Ascending aorta (tissue), 2 donors: ENCODE results near the gene PCMTD2. TPM values are rescaled to one million over a fixed set of nuclear protein-coding genes. Genes with fewer than 3 reads are reported as not detected.
A peak's percentile ranks its signal among the peaks of the same experiment; 100 is the strongest.

ENCODE experiments used
- DNase-seq, 2 donors: peaks; one replicate each; pipeline ENCODE4 v3.0.0-alpha.2; 2019; ENCODE audit warnings: low spot score in 2 of 2
- H3K27ac ChIP-seq, 2 donors: fragments of 200-600 bp; sonication (generic); one replicate each; pipeline ENCODE4 v1.5.1; 2016 to 2017; ENCODE audit warnings: mild to moderate bottlenecking in 1 of 2
- H3K27me3 ChIP-seq: fragments of 200-600 bp; sonication (generic); one replicate; pipeline ENCODE4 v1.5.1; 2017
- H3K36me3 ChIP-seq, 2 donors: fragments of 200-600 bp; sonication (generic); one replicate each; pipeline ENCODE4 v1.5.1; 2016
- H3K4me1 ChIP-seq, 2 donors: fragments of 200-600 bp; sonication (generic); one replicate each; pipeline ENCODE4 v1.5.1; 2016 to 2017; ENCODE audit warnings: mild to moderate bottlenecking in 1 of 2
- H3K4me3 ChIP-seq, 2 donors: fragments of 200-600 bp; sonication (generic); one replicate each; pipeline ENCODE4 v1.5.1; 2016 to 2017; ENCODE audit warnings: mild to moderate bottlenecking in 1 of 2
- H3K9me3 ChIP-seq, 2 donors: fragments of 200-600 bp; sonication (generic); one replicate each; pipeline ENCODE4 v1.5.1; 2016
- intact Hi-C: fragments of 100-400 bp; cut with DNase I; formaldehyde crosslinking; loops from one replicate; pipeline ENCODE4 v1.15.1; 2023
- total RNA-seq: library from RNA; depleted of rRNA; stranded (reverse); fragments of >200 nt; gene quantifications from one replicate; pipeline ENCODE4 v1.1.0, GENCODE V29; 2016
- TF ChIP-seq, protein P1 (sequence below), 3 experiments: fragments of 200-600 bp in 2 of 3; fragments of 450-650 bp in 1 of 3; sonication (generic) in 2 of 3; IDR thresholded peaks; one replicate each; pipeline ENCODE4 v1.5.1; 2016 to 2019; ENCODE audit warnings: antibody characterized with exemption in 3 of 3, mild to moderate bottlenecking in 1 of 3, moderate library complexity in 1 of 3

Gene PCMTD2
- 30.3 TPM for total RNA-seq

DNA sequence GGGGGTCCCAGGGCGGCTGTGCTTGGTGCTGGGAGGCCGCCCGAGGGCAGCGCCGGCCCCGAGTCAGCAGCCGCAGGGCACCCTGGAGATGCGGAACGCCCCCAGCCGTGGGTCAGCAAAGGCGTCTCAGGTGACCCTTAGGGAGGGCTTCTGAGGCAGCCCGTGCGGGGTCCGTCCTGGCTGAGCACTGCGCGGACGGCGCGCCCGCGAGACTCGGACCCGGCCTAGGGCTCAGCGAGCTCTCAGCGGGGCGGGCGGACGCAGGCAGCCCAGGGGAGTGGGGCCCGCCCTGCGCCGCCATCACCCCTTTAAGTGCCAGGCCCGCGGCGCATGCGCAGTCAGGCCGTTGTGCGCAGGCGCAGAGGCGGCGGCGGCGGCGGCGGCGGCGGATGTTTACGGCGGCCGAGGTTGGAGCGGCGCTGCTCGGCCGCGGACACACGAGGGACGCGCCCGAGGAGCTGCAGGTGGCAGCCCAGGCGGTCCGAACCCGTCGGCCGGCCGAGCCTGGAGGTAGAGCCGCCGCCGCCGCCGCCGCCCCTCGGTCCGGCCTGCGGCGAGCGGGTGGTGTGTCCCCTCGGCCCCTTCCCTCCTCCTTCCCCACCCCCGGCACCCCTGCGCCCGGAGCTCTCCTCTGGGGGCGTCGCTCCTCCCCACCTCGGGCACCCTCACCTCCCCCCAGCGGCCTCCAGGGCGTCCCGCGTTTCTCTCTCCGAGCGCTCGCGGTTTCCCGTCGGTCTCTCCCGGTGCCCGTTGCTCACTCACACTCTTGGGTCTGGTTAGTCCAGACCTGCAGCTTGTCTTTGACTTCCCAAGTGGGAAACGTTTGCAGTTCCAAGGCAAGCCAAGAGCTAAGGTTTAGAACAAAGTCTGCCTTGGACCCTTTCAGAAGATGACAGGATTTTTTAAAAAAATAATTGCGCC is at the start of gene PCMTD2:
TSS of gene PCMTD2 (plus strand) at position 388 of the 921 bp plus-strand sequence. CDS start 4,218 bp downstream, outside the sequence.
- H3K4me1 ChIP-seq = peaks cover 4 to 13% of the 10 kb centered on the region in 2 donors
- H3K4me3 ChIP-seq = peak within 1 kb of the TSS; percentile 82 to 89
- H3K36me3 ChIP-seq = no peaks in the 10 kb centered on the region
- TF ChIP-seq, protein P1, sequence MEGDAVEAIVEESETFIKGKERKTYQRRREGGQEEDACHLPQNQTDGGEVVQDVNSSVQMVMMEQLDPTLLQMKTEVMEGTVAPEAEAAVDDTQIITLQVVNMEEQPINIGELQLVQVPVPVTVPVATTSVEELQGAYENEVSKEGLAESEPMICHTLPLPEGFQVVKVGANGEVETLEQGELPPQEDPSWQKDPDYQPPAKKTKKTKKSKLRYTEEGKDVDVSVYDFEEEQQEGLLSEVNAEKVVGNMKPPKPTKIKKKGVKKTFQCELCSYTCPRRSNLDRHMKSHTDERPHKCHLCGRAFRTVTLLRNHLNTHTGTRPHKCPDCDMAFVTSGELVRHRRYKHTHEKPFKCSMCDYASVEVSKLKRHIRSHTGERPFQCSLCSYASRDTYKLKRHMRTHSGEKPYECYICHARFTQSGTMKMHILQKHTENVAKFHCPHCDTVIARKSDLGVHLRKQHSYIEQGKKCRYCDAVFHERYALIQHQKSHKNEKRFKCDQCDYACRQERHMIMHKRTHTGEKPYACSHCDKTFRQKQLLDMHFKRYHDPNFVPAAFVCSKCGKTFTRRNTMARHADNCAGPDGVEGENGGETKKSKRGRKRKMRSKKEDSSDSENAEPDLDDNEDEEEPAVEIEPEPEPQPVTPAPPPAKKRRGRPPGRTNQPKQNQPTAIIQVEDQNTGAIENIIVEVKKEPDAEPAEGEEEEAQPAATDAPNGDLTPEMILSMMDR (IDR thresholded peaks at IDR 0.05) = no peak
- intact Hi-C loops = no loop called here
- DNase-seq = peak; percentile 44 to 89
- peak within 1 kb of the TSS; percentile 73 to 85 for H3K27ac ChIP-seq
- H3K9me3 ChIP-seq = no peaks in the 10 kb centered on the region
- no peaks in the 10 kb centered on the region for H3K27me3 ChIP-seq

DNA sequence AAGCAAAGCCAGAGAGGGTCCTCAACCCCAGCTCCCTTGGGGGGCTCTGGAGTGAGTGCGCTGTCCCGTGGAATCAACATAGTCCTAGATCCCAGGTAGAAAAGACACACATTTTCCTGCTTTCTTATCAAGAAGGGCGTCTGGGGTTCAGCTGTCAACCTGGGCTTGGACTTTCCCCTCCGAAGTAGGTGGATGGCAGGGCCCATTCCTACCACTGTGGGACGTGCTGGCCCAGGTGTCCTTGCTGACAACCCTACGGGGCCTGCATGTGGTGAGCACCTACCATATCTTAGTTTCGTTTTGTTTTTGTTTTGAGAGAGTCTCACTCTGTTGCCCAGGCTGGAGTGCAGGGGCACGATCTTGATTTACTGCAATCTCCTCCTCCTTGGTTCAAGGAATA is 48.9 kb upstream of the PCMTD2 start:
- Histone ChIP-seq H3K27ac (no peak overlapping the region), H3K4me1 (no peaks in the 10 kb centered on the region), H3K36me3 (no peaks in the 10 kb centered on the region), H3K4me3 (no peak overlapping the region), H3K9me3 (no peaks in the 10 kb centered on the region), H3K27me3 (no peaks in the 10 kb centered on the region)
- DNase-seq = no peak
- intact Hi-C loops = no loop called here
- TF ChIP-seq, protein P1 (IDR thresholded peaks at IDR 0.05) = no peak

- Histone ChIP-seq H3K27ac (no peak overlapping the region), H3K4me1 (peaks cover 0 to 1% of the 10 kb centered on the region in 2 donors), H3K27me3 (no peaks in the 10 kb centered on the region), H3K4me3 (no peak overlapping the region), H3K9me3 (no peaks in the 10 kb centered on the region), H3K36me3 (no peaks in the 10 kb centered on the region)
- no peak for DNase-seq
- intact Hi-C loops = no loop called here
- TF ChIP-seq, protein P1 (IDR thresholded peaks at IDR 0.05) = no peak
Observed at GRCh38 chr20:64207641-64208590, 47.6 kb upstream of the PCMTD2 start.

DNA sequence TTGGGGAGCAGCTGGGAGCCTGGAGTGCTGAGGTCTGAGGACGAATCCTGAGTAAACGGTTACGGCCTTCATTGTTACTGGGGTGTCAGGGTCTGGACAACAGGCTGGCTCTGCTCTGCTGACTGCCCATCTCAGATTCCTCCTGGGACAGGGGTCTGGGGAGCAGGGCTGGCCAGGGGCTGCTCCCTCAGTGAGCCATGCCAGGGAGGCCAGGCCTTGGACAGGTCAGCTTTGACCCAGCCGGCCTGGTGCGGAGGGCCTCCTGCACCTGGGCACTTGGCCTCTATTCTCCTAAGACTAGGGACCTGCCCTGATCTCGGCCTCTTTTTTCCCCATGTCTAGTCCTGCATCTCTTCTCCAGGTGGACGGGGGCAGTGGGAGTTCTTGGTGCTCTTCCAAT is 46.4 kb upstream of the PCMTD2 start:
- Histone ChIP-seq H3K36me3 (no peaks in the 10 kb centered on the region), H3K4me1 (peaks cover 0 to 2% of the 10 kb centered on the region in 2 donors), H3K9me3 (no peaks in the 10 kb centered on the region), H3K27me3 (no peaks in the 10 kb centered on the region), H3K27ac (no peak overlapping the region), H3K4me3 (no peak overlapping the region)
- intact Hi-C loops = no loop called here
- no peak for DNase-seq
- TF ChIP-seq, protein P1 (IDR thresholded peaks at IDR 0.05) = no peak

DNA sequence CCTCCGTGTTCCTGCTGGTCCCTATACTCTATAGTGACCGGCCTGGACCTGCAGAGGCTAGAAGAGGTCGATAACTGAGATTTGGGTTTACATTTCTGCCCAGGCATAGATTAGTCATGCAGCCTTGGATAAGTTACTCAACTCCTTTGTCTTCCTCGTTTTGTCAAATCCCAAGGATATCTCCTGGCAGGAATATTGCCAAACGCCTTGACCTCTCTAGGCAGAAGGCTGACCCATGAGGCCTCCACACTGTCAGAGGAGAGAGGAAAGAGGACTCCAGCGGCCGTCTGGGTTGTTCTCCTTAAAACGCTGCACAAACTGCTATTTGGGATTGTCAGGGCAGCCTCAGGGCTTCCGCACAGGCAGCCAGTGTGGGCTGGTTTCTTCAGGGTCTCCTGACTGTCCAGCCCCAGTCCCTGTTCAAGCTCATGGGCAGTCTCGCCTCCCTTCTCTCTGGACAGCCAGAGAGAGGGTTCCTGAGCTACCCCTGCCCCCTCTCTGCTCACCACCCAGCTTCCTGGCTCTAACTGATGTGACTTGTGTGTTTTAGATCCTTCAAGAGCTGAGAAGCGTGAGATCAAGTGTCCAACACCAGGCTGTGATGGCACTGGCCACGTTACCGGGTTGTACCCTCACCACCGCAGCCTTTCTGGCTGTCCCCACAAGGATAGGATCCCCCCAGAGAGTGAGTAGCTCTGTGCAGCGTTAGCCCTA is 44.7 kb upstream of the PCMTD2 start:
- Histone ChIP-seq H3K27me3 (no peaks in the 10 kb centered on the region), H3K4me1 (peaks cover 0 to 2% of the 10 kb centered on the region in 2 donors), H3K9me3 (no peaks in the 10 kb centered on the region), H3K27ac (no peak overlapping the region), H3K36me3 (no peaks in the 10 kb centered on the region), H3K4me3 (no peak overlapping the region)
- DNase-seq = no peak
- intact Hi-C loops = no loop called here
- TF ChIP-seq, protein P1 (IDR thresholded peaks at IDR 0.05) = no peak
